ENCODE measurements around the gene AEN. TPM values are rescaled to one million over a fixed set of nuclear protein-coding genes. Genes with fewer than 3 reads are reported as not detected.

AEN gene
- total RNA-seq, 1 experiment from 2014 or later = 23.9 TPM

DNA sequence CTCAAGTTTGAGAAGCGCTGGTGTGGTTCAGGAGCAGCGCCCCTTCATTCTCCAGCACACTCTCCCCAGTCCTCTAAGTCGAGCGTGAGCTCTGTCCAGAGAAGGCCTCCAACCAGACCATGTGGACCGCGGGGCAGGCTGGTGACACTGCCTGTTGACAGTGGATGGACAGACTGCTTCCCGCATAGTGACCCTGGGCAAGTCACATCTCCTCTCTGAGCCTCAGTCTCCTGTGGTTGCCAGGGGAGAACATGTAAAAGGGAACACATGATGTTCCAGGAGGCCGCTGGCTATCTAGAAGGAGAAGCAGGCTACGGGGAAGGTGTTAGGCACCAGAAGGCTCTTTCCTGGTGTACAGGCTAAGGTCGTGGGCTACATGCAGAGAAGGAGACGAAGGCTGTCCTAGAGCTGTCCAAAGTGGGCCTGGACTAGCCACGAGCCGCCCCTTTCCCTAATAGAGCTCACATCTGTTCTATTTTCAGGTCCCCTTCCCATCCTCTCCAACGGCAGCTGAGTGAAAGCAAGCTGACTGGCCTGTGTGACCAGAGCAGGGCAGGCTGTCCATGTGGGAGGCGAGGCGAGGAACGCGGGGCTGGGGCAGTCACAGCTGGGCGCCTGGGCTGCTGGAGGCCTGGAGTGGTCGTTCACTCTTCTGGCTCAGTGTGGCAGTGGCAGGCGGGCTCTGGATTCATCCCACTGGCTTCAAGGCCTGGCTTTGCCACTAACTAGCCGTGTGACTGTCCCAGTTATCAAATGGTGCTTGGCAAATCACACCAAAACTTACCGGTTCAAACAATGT is 28.8 kb downstream of the AEN start:
- no peak for DNase-seq (ENCODE audit: low spot score)

DNA sequence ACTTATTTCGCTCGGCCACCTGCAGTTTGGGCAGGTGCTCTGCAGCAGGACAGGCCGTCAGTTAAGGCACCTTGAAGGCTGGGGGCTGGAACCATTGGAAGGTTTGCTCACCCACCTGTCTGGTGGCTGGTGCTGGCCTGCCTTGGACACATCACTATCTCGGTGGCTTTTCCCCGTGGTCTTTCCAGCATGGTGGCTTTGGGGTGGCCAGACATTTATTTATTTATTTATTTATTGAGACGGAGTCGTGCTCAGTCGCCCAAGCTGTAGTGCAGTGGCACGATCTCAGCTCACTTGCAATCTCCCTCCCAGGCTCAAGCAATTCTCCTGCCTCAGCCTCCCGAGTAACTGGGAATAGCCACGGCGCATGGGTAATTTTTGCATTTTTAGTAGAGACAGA is 29.4 kb downstream of the AEN start:
- DNase-seq (ENCODE audit: low spot score) = no peak

DNA sequence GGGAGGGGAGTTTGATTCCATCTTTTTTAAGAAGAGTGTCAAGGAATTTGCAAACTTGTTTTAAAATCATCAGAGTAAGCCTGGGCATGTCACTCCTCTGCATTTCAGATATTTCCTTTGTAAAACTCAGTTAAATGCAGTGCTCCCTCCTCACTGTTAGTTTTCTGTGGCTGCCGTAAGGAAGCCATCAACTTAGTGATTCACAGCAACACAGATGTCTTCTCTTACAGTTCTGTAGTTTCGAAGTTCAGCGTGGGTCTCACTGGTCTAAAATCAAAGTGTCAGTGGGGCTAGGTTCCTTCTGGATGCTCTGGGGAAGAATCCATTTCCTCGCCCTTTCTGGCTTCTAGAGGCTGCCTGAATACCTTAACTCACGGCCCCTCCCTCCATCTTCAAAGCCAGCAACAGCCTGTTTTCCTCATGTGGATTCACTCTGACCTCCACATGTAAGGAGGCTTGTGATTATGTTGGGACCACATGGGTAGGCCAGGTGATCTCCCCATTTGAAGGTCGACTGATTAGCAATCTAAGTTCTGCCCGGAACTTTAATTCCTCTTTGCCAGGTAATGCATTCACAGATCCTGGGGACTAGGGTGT is 30.1 kb downstream of the AEN start:
- no peak for DNase-seq (ENCODE audit: low spot score)

DNA sequence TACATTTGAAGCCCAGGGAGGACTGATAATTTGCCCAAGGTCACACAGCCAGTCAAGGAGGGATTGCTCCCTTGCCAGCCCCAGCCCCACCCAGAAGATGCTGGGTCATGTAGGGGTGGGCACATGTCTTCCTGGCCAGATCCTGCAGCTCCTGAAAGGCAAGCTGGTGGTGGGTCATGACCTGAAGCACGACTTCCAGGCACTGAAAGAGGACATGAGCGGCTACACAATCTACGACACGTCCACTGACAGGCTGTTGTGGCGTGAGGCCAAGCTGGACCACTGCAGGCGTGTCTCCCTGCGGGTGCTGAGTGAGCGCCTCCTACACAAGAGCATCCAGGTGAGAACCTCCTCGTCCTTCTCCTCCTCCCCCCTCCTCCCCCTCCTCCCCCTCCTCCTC is 30.8 kb downstream of the AEN start:
- DNase-seq (ENCODE audit: low spot score) = no peak

DNA sequence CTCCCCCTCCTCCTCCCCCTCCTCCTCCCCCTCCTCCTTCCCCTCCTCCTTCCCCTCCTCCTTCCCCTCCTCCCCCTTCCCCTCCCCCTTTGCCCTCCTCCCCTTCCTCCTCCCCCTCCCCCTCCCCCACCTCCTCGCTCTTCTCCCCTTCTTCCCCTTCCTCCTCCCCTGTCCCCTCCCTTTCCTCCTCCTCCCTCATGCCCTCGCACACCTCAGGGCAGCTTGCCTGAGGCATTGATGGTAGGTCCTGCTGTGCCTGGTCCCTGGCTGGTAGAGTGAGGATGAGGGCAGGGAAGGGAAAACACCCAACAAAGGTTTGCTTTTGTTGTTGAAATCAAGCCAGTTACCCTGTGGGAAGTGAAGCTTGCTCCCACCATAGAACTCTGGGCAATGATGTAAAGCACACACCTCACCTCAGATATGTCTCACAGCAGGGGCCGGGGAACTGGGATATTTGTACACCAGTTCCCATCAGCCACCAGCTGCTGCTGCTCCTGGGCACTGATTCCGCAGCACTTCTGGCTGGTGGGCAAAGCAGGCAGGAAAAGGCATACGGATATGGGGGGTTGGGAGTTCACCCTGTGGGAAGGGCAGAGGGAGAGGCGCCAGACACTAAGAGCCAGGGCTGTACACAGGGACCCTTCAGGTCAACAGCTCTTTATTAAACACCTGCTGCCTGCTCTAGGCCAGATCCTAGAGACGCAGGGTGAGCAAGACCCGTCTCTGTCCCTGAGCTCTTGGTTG is 31.5 kb downstream of the AEN start:
- no peak for DNase-seq (ENCODE audit: low spot score)

GRCh38 chr15:88653200-88654064 is 32.3 kb downstream of the AEN start:
- no peak for DNase-seq (ENCODE audit: low spot score)

DNA sequence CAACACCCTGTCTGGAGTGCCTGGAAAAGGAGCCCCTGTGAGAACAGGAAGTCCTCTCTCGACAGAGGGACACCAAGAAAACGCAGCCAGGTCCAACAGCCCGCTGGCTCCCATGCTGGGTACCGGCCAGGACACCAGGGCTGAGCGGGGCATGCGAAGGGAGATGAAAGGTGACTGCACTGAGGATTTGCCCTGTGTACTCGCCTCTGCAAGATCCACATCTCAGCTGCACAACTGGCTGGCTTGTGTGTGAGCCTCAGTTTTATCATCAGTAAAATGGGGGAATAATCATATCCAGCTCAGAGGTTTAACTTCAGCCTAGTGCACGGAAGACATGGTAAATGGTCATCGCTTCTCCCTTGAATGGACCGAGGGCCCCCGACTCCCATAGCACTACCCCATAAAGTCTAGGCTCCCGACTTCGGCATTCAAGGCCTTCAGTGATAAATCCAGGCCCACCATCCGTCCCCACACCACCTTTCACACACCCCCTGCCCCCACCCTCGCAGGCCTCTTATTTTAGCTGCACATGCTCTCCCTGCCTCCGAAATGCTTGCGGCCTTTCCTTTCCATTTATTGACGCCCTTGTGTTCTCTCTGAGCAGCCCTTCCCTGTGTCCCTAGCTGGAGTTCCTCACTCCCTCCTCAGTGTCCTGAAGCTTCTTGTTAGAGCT is 33.4 kb downstream of the AEN start:
- no peak for DNase-seq (ENCODE audit: low spot score)

DNA sequence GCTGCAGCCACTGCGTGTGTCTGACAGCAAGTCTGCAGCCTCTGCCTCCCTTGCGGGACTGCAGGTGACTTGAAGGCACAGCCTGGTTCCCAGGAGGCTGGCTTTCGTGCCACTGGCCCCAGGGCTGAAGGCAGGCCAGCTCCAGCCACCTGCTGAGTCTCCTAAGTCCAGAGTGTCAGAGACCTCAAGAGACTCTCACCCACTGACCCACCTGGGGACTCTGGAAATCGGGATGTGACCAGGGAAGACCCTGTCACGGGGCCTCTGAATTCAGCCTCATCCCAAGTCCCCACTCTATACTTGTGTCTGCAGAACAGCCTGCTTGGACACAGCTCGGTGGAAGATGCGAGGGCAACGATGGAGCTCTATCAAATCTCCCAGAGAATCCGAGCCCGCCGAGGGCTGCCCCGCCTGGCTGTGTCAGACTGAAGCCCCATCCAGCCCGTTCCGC is 34.0 kb downstream of the AEN start:
- DNase-seq (ENCODE audit: low spot score) = no peak

DNA sequence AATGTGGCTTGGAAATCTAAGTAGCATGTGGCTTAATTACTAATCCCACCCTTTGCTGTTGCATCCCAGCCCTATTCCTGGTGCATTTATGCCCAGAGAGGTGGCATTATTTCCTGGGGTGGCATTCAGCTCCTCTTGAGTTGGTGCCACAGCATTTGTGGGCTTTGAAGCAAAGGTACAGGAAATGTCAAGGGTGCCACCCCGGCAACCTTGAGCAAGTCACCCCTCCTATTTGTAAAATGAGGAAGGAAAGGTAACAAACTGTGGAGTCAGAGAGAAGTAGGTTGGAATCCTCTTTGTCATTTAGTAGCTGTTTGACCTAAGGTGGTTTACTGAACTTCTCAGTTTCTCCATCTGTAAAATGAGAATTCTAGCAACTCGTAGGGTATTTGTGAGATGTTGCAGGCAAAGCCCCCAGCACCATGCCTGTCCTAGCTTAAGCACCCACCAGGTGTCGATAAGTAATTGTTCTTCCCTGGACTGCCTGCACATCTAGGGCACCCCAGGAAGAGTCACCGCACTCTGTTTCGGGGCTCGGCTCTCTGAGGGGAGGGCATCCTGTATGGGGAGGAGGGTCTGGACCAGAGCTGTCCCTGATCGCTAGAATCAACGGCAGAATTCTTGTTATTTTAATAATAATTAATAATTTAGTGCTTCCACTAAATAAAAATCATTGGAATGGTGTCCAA is 34.8 kb downstream of the AEN start:
- DNase-seq (ENCODE audit: low spot score) = no peak

DNA sequence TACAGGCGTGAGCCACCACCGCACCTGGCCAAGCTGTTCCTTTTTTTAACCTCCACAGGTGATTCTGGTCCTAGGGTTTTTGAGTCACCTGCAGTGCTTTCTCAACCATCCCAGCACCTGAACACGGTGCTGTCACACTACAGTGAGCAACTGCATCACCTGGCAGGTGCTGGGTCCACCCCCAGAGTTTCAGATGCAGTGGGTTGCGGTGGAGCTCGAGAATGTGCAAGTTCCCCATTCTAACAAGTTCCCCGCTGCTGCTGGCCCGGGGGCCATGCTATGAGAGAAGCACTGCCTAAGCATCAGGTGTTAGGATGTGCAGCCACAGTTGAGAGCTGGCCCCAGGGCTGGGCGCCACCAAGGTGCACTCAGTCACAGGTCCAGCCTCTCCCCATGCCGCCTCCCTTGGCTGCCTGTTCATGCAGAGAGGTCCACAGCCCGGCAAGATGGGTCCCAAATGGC is 35.7 kb downstream of the AEN start:
- DNase-seq (ENCODE audit: low spot score) = no peak

GRCh38 chr15:88657326-88658069 is 36.4 kb downstream of the AEN start:
- DNase-seq (ENCODE audit: low spot score) = no peak

DNA sequence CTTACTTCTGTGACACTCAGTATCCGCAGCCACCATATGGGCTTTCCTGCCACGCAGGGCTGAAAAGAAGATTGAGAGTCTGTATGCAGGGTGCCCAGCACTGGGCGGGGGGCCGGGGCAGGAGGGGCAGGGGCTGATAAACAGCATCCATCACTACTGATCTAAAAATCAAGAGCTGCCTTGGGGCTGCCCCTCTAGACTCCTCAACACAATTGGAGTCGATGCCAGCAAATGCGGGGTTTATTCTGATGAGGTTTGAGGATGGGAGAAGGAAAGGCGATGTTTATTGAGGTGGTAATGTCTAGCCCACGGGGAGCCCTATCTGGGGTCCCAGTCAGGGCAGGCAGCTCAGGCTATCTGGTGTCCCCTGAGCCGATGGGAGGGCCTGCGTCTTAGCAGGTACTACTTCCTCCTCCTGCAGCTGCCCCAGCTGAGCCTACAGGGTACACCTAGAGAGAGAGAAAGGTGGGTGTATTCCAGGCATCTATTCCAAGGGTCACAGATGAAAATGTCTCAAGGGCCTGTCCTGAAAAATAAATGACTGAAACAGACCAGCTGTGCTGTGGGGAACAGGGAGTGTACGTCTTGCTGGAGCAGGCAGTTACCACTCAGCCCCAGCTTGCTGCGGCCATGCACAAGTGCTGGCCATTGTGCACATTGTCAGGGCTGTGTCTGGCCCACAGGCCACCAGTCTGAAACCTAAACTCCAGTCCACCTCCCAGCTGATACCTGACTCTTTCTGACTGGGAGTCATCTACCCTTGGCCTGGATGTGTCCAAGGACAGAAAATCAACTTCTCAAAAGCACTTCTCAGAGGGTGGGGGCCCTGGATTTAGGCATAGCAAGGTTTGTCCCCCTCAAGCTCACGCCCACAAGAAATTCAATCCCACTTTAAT is 37.2 kb downstream of the AEN start:
- DNase-seq (ENCODE audit: low spot score) = no peak

GRCh38 chr15:88658972-88659931 is 38.1 kb downstream of the AEN start:
- no peak for DNase-seq (ENCODE audit: low spot score)

DNA sequence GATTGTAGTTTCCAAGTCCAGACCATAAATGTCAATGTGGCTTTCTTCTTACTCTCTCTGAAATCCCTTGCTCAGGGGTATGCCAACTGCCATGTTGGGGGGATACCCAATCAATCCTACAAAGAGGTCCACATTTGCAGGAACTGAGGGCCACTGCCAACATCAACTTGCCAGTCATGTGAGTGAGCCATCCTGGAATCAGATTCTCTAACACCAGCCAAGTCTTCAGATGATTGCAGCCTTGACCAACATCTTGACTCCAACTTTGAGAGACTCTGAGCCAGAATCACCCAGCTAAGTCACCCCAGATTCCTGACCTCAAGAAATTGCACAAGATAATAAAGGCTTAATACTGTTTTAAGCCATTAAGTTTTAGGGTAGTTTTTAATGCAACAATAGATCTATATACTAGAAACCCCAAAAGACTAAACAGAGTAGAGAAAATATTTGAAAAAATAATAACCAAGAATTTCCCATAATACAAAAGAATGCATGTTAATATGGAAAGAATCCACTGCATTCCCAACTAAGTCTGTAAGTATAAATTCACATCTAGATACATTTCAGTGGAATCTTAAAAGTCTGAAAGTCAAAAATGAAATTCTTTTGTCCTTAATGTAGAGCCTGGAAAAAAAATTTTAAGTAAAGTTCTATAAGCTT is 40.0 kb downstream of the AEN start:
- no peak for DNase-seq (ENCODE audit: low spot score)

DNA sequence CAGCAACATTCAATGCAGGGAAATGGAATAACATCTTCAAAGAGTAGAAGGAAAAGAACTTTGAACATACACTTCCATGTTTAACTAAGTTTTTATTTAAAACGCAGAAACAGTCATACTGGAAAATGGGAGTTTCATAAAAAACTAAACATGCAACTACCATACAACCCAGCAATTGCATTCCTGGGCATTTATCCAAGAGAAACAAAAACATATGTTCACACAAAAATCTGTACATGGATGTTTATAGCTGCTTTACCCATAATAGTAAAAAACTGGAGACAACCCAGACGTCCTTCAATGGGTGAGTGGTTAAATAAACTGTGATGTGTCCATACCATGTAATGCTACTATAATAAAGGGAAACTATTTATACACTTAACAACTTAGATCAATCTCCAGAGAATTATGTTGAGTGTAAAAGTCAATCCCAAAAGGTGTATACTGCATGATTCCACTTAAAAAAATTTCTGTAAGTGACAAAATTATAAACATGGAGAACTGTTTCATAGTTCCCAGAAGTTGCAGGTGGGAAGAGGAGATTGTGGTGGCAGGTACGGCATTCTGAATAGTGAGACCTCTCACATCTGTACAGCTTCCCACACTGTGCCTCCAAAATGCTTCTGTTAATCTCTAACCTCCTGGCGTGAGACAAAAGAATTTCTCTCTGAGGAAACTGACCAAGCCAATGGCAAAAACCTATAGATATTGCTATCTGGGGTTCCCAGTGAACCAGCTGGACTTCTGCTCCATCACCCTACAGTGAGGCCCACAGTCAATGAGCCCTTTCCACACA is 40.8 kb downstream of the AEN start:
- DNase-seq (ENCODE audit: low spot score) = no peak

DNA sequence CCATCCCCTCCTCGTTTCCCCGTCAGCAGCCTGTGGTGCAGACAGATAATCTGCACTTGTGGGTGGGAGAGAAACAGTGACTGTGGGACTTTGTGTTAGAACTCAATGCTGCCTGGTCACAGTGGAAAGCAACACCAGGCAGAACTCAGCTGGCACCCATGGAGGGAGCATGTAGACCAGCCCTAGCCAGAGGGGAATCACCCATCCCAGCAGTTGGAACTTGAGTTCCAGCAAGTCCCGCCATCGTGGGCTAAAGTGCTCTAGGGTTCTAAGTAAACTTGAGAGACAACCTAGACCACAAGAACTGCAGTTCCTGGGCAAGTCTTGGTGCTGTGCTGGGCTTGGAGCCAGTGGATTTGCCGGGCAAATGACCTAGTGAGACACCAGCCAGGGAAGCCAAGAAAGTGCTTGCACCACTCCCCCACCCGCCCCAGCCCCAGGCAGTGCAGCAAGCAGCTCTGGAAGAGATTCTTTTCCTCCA is 42.0 kb downstream of the AEN start:
- no peak for DNase-seq (ENCODE audit: low spot score)

Measured in H4 (cell line).